HEK293 (cell line): Measurements from ENCODE around the gene POLR3GL.

Experiments used
- KLF7 ChIP-seq: fragments of 450-650 bp; formaldehyde crosslinking; IDR thresholded peaks from 2 replicates; pipeline ENCODE4 v1.5.1; 2016; ENCODE audit warnings: missing biosample characterization, missing genetic modification characterization, borderline replicate concordance
- MEIS1 ChIP-seq: sonication (generic); formaldehyde crosslinking; IDR thresholded peaks from 2 replicates; pipeline ENCODE4 v1.8.1; 2022; ENCODE audit warnings: missing genetic modification reagents, mild to moderate bottlenecking, borderline replicate concordance
- OVOL3 ChIP-seq: fragments of 450-650 bp; formaldehyde crosslinking; IDR thresholded peaks from 2 replicates; pipeline ENCODE4 v1.5.1; 2016; ENCODE audit warnings: missing biosample characterization, missing genetic modification characterization
- SP2 ChIP-seq: fragments of 450-650 bp; formaldehyde crosslinking; IDR thresholded peaks from 2 replicates; pipeline ENCODE4 v1.5.1; 2016; ENCODE audit warnings: missing biosample characterization, missing genetic modification characterization
- TCF7L2 ChIP-seq: IDR thresholded peaks from 2 replicates; pipeline ENCODE4 v1.6.1; 2011; ENCODE audit warnings: low read depth, mild to moderate bottlenecking, inconsistent platforms, low read length, moderate library complexity, borderline replicate concordance
- WT1 ChIP-seq: fragments of 450-650 bp; formaldehyde crosslinking; IDR thresholded peaks from 2 replicates; pipeline ENCODE4 v1.5.1; 2016; ENCODE audit warnings: missing biosample characterization, missing genetic modification characterization
- ZBTB1 ChIP-seq: fragments of 450-650 bp; formaldehyde crosslinking; IDR thresholded peaks from 2 replicates; pipeline ENCODE4 v1.5.1; 2016; ENCODE audit warnings: missing biosample characterization, missing genetic modification characterization
- ZBTB17 ChIP-seq: fragments of 450-650 bp; formaldehyde crosslinking; IDR thresholded peaks from 2 replicates; pipeline ENCODE4 v1.5.1; 2016; ENCODE audit warnings: missing biosample characterization, missing genetic modification characterization
- ZBTB20 ChIP-seq: fragments of 450-650 bp; formaldehyde crosslinking; IDR thresholded peaks from 2 replicates; pipeline ENCODE4 v1.5.1; 2016; ENCODE audit warnings: missing biosample characterization, missing genetic modification characterization
- ZBTB8A ChIP-seq: fragments of 450-650 bp; formaldehyde crosslinking; IDR thresholded peaks from 2 replicates; pipeline ENCODE4 v1.5.1; 2016; ENCODE audit warnings: missing biosample characterization, missing genetic modification characterization
- ZNF114 ChIP-seq: fragments of 450-650 bp; formaldehyde crosslinking; IDR thresholded peaks from 2 replicates; pipeline ENCODE4 v1.5.0; 2017; ENCODE audit warnings: missing biosample characterization, missing genetic modification characterization
- ZNF132 ChIP-seq: fragments of 450-650 bp; formaldehyde crosslinking; IDR thresholded peaks from 2 replicates; pipeline ENCODE4 v1.5.1; 2017; ENCODE audit warnings: missing biosample characterization, missing genetic modification characterization, borderline replicate concordance
- ZNF146 ChIP-seq: fragments of 450-650 bp; formaldehyde crosslinking; IDR thresholded peaks from 2 replicates; pipeline ENCODE4 v1.5.1; 2016; ENCODE audit warnings: missing biosample characterization, missing genetic modification characterization
- ZNF157 ChIP-seq: fragments of 450-650 bp; formaldehyde crosslinking; IDR thresholded peaks from 2 replicates; pipeline ENCODE4 v1.5.1; 2016; ENCODE audit warnings: missing biosample characterization, missing genetic modification characterization
- ZNF174 ChIP-seq: fragments of 450-650 bp; formaldehyde crosslinking; IDR thresholded peaks from 2 replicates; pipeline ENCODE4 v1.5.0; 2017; ENCODE audit warnings: missing biosample characterization, mild to moderate bottlenecking, missing genetic modification characterization
- ZNF341 ChIP-seq: fragments of 450-650 bp; formaldehyde crosslinking; IDR thresholded peaks from 2 replicates; pipeline ENCODE4; 2016; ENCODE audit warnings: low read depth, missing biosample characterization, missing genetic modification characterization
- ZNF366 ChIP-seq: fragments of 450-650 bp; formaldehyde crosslinking; conservative IDR thresholded peaks from 2 replicates; pipeline ENCODE4 v1.5.1; 2016; ENCODE audit warnings: missing biosample characterization, missing genetic modification characterization
- ZNF423 ChIP-seq: fragments of 450-650 bp; formaldehyde crosslinking; IDR thresholded peaks from 2 replicates; pipeline ENCODE4 v1.5.1; 2016; ENCODE audit warnings: missing biosample characterization, missing genetic modification characterization
- ZNF530 ChIP-seq: fragments of 450-650 bp; formaldehyde crosslinking; IDR thresholded peaks from 2 replicates; pipeline ENCODE4 v1.5.1; 2016; ENCODE audit warnings: low read depth, missing biosample characterization, missing genetic modification characterization
- ZNF544 ChIP-seq: fragments of 450-650 bp; formaldehyde crosslinking; IDR thresholded peaks from 2 replicates; pipeline ENCODE4 v1.5.0; 2017; ENCODE audit warnings: missing biosample characterization, missing genetic modification characterization
- ZNF596 ChIP-seq: fragments of 450-650 bp; IDR thresholded peaks from 2 replicates; pipeline ENCODE4 v1.5.0; 2018; ENCODE audit warnings: missing biosample characterization, mild to moderate bottlenecking, missing genetic modification characterization, moderate library complexity
- ZNF623 ChIP-seq: fragments of 450-650 bp; formaldehyde crosslinking; IDR thresholded peaks from 2 replicates; pipeline ENCODE4 v1.5.1; 2016; ENCODE audit warnings: missing biosample characterization, missing genetic modification characterization
- ZSCAN16 ChIP-seq: fragments of 450-650 bp; formaldehyde crosslinking; IDR thresholded peaks from 2 replicates; pipeline ENCODE4 v1.5.1; 2016; ENCODE audit warnings: missing biosample characterization, missing genetic modification characterization
- TF ChIP-seq, protein P1 (sequence below): fragments of 450-650 bp; formaldehyde crosslinking; optimal IDR thresholded peaks from 2 replicates; pipeline ENCODE3; 2016; ENCODE audit warnings: missing biosample characterization, mild to moderate bottlenecking, missing genetic modification characterization
- TF ChIP-seq, protein P2 (sequence below): fragments of 450-650 bp; formaldehyde crosslinking; IDR thresholded peaks from 2 replicates; pipeline ENCODE4 v1.5.1; 2016; ENCODE audit warnings: missing biosample characterization, missing genetic modification characterization
- TF ChIP-seq, protein P3 (sequence below): IDR thresholded peaks from 2 replicates; pipeline ENCODE4 v1.6.1; 2011; ENCODE audit warnings: mild to moderate bottlenecking, low read depth, low read length, borderline replicate concordance
- TF ChIP-seq, protein P4 (sequence below): fragments of 450-650 bp; formaldehyde crosslinking; IDR thresholded peaks from 2 replicates; pipeline ENCODE4 v1.5.1; 2017; ENCODE audit warnings: missing biosample characterization, missing genetic modification characterization
- TF ChIP-seq, protein P5 (sequence below): fragments of 450-650 bp; IDR thresholded peaks from 2 replicates; pipeline ENCODE4 v1.5.1; 2018; ENCODE audit warnings: missing biosample characterization, mild to moderate bottlenecking, missing genetic modification characterization
- TF ChIP-seq, protein P6 (sequence below): fragments of 450-650 bp; formaldehyde crosslinking; conservative IDR thresholded peaks from 2 replicates; pipeline ENCODE4 v1.5.1; 2016; ENCODE audit warnings: low read depth, missing biosample characterization, missing genetic modification characterization

The POLR3GL gene

DNA sequence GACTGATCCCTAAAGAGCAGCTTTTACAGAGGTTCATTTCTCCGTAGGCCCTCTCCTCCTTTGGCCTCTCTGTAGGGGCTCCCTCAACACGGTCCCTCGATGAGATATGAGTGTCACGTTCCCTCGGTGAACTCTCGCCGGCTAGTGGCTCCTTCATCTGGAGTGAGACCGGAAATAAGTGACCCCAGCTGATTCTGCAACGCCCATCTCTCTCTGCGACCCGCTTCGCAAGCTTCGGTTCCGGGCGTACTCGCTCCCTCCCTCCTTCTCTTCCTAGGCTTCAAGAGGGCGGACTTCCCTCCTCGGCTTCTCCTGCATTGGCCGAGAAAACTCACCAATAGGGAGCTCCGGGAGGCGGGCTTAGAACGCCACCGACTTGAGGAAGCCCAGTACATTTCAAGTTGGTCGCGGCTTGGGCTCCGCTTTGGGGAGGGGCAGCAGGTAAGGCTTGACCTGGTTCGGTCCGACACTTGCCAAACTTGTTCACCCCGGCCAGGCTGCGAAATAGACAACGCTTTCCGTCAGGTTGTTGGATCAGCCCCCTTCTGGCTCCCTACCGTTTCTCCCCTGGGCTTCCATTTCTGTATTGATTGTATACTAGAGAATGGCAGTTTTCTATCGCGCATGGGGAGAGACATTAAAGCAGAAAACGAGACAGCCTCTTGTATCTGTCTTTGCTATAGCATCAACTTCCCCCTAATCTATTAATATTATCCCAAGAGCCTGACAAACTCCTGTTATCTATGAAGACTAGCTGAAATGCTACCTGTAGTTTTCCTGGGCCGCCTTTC, at the start of gene POLR3GL, which contains the start of gene ANKRD34A (continued):
- TF ChIP-seq ZNF596 (tag by site-specific recombination) = 0 out of 2 replicates have a peak, but pooled peaks have one; percentile 24
- TF ChIP-seq ZBTB17 = peak; percentile 77
- TF ChIP-seq, protein P1, sequence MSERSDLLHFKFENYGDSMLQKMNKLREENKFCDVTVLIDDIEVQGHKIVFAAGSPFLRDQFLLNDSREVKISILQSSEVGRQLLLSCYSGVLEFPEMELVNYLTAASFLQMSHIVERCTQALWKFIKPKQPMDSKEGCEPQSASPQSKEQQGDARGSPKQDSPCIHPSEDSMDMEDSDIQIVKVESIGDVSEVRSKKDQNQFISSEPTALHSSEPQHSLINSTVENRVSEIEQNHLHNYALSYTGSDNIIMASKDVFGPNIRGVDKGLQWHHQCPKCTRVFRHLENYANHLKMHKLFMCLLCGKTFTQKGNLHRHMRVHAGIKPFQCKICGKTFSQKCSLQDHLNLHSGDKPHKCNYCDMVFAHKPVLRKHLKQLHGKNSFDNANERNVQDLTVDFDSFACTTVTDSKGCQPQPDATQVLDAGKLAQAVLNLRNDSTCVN (tag by site-specific recombination) = peak; percentile 24
- no peak for TF ChIP-seq TCF7L2
- TF ChIP-seq ZBTB8A (tag by site-specific recombination) = peak; percentile 34; the same call in 1 of the 2 replicates
- TF ChIP-seq ZNF366 (tag by site-specific recombination) = peak; percentile 98
- no peak for TF ChIP-seq ZNF623 (tag by site-specific recombination)
- TF ChIP-seq, protein P2, sequence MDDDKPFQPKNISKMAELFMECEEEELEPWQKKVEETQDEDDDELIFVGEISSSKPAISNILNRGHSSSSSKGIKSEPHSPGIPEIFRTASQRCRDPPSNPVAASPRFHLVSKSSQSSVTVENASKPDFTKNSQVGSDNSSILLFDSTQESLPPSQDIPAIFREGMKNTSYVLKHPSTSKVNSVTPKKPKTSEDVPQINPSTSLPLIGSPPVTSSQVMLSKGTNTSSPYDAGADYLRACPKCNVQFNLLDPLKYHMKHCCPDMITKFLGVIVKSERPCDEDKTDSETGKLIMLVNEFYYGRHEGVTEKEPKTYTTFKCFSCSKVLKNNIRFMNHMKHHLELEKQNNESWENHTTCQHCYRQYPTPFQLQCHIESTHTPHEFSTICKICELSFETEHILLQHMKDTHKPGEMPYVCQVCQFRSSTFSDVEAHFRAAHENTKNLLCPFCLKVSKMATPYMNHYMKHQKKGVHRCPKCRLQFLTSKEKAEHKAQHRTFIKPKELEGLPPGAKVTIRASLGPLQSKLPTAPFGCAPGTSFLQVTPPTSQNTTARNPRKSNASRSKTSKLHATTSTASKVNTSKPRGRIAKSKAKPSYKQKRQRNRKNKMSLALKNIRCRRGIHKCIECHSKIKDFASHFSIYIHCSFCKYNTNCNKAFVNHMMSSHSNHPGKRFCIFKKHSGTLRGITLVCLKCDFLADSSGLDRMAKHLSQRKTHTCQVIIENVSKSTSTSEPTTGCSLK (tag by site-specific recombination) = no peak
- TF ChIP-seq WT1 (tag by site-specific recombination) = no peak
- TF ChIP-seq, protein P3, sequence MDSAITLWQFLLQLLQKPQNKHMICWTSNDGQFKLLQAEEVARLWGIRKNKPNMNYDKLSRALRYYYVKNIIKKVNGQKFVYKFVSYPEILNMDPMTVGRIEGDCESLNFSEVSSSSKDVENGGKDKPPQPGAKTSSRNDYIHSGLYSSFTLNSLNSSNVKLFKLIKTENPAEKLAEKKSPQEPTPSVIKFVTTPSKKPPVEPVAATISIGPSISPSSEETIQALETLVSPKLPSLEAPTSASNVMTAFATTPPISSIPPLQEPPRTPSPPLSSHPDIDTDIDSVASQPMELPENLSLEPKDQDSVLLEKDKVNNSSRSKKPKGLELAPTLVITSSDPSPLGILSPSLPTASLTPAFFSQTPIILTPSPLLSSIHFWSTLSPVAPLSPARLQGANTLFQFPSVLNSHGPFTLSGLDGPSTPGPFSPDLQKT = no peak
- TF ChIP-seq, protein P4, sequence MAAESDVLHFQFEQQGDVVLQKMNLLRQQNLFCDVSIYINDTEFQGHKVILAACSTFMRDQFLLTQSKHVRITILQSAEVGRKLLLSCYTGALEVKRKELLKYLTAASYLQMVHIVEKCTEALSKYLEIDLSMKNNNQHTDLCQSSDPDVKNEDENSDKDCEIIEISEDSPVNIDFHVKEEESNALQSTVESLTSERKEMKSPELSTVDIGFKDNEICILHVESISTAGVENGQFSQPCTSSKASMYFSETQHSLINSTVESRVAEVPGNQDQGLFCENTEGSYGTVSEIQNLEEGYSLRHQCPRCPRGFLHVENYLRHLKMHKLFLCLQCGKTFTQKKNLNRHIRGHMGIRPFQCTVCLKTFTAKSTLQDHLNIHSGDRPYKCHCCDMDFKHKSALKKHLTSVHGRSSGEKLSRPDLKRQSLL (tag by site-specific recombination) = 0 out of 2 replicates have a peak, but pooled peaks have one; percentile 9
- no peak for TF ChIP-seq ZNF530 (tag by site-specific recombination)
- TF ChIP-seq ZNF341 (tag by site-specific recombination) = peak; percentile 95
- no peak for TF ChIP-seq ZSCAN16
- TF ChIP-seq, protein P5, sequence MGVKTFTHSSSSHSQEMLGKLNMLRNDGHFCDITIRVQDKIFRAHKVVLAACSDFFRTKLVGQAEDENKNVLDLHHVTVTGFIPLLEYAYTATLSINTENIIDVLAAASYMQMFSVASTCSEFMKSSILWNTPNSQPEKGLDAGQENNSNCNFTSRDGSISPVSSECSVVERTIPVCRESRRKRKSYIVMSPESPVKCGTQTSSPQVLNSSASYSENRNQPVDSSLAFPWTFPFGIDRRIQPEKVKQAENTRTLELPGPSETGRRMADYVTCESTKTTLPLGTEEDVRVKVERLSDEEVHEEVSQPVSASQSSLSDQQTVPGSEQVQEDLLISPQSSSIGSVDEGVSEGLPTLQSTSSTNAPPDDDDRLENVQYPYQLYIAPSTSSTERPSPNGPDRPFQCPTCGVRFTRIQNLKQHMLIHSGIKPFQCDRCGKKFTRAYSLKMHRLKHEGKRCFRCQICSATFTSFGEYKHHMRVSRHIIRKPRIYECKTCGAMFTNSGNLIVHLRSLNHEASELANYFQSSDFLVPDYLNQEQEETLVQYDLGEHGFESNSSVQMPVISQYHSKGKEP = no peak
- no peak for TF ChIP-seq ZNF114 (tag by site-specific recombination)
- TF ChIP-seq, protein P6, sequence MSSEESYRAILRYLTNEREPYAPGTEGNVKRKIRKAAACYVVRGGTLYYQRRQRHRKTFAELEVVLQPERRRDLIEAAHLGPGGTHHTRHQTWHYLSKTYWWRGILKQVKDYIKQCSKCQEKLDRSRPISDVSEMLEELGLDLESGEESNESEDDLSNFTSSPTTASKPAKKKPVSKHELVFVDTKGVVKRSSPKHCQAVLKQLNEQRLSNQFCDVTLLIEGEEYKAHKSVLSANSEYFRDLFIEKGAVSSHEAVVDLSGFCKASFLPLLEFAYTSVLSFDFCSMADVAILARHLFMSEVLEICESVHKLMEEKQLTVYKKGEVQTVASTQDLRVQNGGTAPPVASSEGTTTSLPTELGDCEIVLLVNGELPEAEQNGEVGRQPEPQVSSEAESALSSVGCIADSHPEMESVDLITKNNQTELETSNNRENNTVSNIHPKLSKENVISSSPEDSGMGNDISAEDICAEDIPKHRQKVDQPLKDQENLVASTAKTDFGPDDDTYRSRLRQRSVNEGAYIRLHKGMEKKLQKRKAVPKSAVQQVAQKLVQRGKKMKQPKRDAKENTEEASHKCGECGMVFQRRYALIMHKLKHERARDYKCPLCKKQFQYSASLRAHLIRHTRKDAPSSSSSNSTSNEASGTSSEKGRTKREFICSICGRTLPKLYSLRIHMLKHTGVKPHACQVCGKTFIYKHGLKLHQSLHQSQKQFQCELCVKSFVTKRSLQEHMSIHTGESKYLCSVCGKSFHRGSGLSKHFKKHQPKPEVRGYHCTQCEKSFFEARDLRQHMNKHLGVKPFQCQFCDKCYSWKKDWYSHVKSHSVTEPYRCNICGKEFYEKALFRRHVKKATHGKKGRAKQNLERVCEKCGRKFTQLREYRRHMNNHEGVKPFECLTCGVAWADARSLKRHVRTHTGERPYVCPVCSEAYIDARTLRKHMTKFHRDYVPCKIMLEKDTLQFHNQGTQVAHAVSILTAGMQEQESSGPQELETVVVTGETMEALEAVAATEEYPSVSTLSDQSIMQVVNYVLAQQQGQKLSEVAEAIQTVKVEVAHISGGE (tag by site-specific recombination) = peak; percentile 80
- no peak for TF ChIP-seq OVOL3 (tag by site-specific recombination)
- TF ChIP-seq SP2 (tag by site-specific recombination) = peak; percentile 98
- no peak for TF ChIP-seq ZNF544 (tag by site-specific recombination)
- TF ChIP-seq MEIS1 (CRISPR knock-in tag) = no peak
- TF ChIP-seq ZBTB20 (tag by site-specific recombination) = peak; percentile 57; the same call in 1 of the 2 replicates
- TF ChIP-seq ZNF174 = no peak
- TF ChIP-seq ZNF157 (tag by site-specific recombination) = no peak
- no peak for TF ChIP-seq ZNF423 (tag by site-specific recombination)
- no peak for TF ChIP-seq ZBTB1
- no peak for TF ChIP-seq ZNF132 (tag by site-specific recombination)
- no peak for TF ChIP-seq ZNF146 (tag by site-specific recombination)
- TF ChIP-seq KLF7 = no peak
